Measurements from ENCODE around the gene TP63.

- TF ChIP-seq, protein P1, sequence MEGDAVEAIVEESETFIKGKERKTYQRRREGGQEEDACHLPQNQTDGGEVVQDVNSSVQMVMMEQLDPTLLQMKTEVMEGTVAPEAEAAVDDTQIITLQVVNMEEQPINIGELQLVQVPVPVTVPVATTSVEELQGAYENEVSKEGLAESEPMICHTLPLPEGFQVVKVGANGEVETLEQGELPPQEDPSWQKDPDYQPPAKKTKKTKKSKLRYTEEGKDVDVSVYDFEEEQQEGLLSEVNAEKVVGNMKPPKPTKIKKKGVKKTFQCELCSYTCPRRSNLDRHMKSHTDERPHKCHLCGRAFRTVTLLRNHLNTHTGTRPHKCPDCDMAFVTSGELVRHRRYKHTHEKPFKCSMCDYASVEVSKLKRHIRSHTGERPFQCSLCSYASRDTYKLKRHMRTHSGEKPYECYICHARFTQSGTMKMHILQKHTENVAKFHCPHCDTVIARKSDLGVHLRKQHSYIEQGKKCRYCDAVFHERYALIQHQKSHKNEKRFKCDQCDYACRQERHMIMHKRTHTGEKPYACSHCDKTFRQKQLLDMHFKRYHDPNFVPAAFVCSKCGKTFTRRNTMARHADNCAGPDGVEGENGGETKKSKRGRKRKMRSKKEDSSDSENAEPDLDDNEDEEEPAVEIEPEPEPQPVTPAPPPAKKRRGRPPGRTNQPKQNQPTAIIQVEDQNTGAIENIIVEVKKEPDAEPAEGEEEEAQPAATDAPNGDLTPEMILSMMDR (IDR thresholded peaks at IDR 0.05) = no peak
- TF ChIP-seq POLR2A (IDR thresholded peaks at IDR 0.05) = no peak
Measured at GRCh38 chr3:189637750-189638149, 6.6 kb downstream of the TP63 start.

All from body of pancreas (tissue), 4 donors.